ENCODE measurements around the gene ADIPOR2.

DNA sequence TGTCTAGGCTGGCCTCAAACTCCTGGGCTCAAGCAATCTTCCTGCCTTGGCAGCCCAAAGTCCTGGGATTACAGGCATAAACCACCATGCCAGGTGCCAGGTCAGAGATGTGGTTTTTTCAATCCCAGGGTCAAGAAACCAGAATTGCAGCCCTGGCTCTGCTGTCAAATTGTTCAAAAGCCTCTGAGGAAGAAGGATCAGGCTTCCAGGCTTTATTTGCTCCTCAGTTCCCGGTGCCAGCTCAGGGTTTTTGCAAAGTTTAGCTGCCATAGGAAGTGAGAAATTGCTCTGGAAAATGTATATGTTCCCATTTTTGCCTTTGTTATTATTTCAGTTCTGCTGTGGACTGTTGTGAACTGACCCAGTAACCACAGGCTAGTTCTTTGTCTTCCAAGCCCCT lies 33.2 kb upstream of the ADIPOR2 start:
- TF ChIP-seq, protein P1, sequence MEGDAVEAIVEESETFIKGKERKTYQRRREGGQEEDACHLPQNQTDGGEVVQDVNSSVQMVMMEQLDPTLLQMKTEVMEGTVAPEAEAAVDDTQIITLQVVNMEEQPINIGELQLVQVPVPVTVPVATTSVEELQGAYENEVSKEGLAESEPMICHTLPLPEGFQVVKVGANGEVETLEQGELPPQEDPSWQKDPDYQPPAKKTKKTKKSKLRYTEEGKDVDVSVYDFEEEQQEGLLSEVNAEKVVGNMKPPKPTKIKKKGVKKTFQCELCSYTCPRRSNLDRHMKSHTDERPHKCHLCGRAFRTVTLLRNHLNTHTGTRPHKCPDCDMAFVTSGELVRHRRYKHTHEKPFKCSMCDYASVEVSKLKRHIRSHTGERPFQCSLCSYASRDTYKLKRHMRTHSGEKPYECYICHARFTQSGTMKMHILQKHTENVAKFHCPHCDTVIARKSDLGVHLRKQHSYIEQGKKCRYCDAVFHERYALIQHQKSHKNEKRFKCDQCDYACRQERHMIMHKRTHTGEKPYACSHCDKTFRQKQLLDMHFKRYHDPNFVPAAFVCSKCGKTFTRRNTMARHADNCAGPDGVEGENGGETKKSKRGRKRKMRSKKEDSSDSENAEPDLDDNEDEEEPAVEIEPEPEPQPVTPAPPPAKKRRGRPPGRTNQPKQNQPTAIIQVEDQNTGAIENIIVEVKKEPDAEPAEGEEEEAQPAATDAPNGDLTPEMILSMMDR (IDR thresholded peaks at IDR 0.05; ENCODE audit: borderline replicate concordance, extremely low read depth, low read length, poor library complexity, severe bottlenecking): no peak
- no peak for TF ChIP-seq EZH2 (IDR thresholded peaks at IDR 0.05; ENCODE audit: borderline replicate concordance, low read depth, low read length, severe bottlenecking)

All from DND-41 (cell line).